GM19035 (cell line): Measurements from ENCODE around the gene UBE2I.
"Not testable (repeated sequence)": the region's sequence is repeated elsewhere in the genome, so short reads cannot be mapped to it uniquely, and the experiment has no call there.

Source experiments
- ATAC-seq: cut with Tn5 transposase; IDR thresholded peaks from one replicate; pipeline ENCODE4 v1.9.1; 2021; ENCODE audit not compliant: unreplicated experiment

The UBE2I gene

GRCh38 chr16:1292208-1292607 lies 17.2 kb upstream of the UBE2I start:
- not testable (repeated sequence) for ATAC-seq

DNA sequence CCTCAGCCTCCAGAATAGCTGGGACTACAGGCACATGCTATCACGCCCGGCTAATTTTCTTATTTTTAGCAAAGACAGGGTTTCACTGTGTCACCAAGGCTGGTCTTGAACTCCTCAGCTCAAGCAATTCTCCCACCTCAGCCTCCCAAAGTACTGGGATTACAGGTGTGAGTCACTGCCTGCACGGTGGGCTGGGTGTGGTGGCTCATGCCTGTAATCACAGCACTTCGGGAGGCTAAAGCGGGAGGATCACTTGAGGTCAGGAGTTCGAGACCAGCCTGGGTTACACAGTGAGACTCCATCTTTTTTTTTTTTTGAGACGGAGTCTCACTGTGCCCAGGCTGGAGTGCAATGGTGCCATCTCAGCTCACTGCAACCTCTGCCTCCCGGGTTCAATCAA lies 16.6 kb upstream of the UBE2I start:
- not testable (repeated sequence) for ATAC-seq

- no peak for ATAC-seq
These were observed 15.3 kb upstream of the UBE2I start for GRCh38 chr16:1293921-1294656.

GRCh38 chr16:1295465-1295864 lies 14.0 kb upstream of the UBE2I start:
- ATAC-seq: no peak

GRCh38 chr16:1296688-1297017 lies 12.8 kb upstream of the UBE2I start:
- not testable (repeated sequence) for ATAC-seq

DNA sequence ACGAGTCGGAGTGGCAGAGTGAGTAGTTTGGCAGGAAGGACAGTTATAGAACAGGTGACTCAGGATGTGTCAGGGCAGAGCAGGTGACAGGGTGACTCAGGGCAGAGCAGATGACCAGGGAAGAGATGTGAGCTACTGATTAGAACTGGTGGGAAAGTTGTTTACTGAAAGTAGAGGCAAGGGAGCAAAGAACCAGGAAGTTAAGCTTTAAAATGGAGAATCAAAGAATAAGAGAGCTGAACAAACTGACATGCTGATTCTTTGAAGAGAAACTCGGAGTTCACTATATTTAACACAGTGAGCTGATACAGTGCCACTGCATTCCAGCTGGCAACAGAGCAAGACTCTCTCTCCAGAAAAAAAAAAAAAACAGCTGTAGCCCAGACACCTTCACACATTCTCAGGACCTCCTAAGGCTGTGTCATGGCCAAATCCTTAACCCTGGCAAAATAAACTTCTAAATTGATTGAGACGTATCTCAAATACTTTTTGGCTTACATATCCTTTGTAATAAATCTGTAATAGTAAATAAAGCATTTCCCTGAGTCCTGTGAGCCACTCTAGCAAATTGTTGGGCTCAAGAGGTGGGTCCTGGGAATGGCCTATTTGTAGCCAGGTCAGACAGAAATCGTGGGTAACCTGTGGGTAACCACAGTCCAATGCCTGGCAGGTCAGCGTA lies 12.3 kb upstream of the UBE2I start:
- ATAC-seq: no peak

GRCh38 chr16:1298406-1298805 lies 11.0 kb upstream of the UBE2I start:
- no peak for ATAC-seq

DNA sequence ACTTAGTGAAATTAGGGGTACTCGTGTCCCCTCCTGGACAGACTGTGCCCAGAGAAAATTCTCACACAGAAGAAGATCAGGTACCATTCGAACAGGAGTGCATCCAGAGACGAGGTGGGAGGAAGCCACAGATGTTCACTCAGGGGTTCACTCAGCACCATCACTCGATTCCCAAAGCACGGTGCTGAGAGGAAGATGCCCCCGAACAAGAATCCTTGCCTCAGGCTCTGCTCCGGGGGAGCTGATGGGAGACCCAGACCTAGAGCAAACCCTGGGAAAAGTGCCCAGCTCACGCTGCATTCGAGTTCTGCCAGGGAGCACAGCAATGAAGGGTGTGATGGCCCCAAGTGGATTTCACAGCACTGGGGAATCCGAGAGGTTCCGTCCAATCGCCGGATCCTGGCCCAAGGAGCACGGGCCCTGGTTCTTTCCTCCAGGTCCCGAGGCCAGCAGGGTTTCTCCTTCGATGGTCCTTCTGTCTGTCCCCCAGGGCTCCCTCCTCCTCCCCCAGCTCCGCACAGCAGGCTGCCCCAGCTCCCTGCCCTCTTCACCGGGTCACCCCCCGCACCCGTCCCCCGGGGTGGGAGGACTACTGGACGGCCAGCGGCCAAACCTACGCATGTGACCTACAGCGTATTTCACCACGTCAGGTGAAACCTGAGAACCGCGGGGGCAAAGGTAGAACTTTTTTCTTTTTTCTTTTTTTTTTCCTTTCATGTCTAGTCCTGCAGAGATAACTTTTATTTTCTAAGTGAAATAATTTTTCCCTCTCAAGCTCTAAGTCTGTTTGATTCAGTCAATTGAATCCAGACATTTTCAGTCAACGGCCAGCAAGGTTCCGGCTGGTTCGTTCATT lies 10.2 kb upstream of the UBE2I start:
- no peak for ATAC-seq

DNA sequence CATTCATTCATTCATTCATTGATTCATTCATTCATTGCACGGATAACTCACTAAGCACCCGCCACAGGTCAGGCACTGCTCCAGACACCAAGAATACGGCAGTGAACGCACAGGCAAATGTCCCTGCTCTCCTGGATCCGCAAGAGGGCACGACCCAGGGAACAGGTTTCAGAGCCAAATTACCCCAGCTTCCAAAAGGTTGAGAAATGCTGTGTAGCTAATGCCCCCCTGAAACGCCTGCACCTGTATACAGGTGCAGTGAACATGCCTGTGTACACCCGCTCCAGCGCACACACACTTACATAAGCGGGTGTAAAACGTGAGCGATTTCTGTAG lies 9.6 kb upstream of the UBE2I start:
- ATAC-seq: no peak

DNA sequence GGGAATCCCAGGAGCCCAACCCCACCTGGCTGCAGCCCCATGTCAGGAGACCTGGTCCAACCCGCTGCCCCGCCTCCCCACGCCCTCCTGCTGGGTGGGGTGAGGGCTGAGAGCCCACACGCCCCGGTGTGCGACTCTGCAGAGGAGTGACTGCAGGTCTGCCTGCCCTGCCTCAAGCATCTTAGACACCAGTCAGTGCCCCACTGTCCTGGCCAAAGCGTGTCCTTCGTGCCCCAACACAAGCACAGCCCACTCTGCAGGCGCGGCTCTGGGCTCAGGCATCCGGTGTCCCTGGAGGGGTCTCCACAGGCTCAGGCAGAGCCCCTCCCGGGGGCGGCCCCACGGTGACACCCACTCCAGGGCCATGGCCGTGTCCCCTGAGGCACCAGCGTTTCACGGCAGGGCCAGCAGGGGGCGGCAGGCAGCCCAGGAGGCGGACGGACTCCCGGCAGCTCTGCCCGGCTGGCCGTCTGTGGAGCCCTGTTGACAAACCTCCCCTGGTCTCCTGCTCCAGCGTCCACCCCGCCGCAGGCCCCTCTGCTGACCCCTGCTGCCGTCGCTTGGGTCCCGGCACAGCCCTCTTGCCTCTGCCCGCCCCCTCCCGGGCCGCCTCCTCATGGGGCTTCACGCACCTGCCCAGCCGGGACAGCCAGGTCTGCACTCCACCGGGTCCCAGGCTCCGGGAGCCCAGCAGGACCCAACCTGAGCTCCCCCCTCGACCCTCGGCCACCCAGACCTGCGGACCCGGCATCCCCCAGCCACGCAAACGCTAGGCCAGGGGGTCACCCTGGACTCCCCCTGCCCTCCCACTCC lies 8.6 kb upstream of the UBE2I start:
- no peak for ATAC-seq

GRCh38 chr16:1301562-1301961 lies 7.9 kb upstream of the UBE2I start:
- ATAC-seq: no peak

DNA sequence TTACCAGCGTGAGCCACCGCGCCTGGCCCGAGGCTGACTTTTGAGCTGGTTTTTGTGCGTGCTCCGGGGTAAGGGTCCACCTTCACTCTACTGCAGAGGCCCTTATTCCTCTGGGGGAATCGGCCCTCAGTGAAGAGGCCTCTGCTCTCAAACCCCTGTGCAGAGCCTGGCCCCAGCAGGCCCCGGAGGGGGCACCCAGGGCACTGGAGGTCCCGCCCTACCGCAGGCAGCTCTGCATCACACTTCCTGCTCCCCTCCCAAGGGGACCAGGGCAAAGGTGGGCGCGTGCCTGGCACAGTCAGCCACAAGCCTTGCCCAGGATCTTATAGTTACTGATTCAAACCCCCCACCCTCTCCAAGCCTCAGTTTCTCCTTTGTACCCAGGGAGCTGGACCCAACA lies 3.6 kb upstream of the UBE2I start:
- no peak for ATAC-seq

DNA sequence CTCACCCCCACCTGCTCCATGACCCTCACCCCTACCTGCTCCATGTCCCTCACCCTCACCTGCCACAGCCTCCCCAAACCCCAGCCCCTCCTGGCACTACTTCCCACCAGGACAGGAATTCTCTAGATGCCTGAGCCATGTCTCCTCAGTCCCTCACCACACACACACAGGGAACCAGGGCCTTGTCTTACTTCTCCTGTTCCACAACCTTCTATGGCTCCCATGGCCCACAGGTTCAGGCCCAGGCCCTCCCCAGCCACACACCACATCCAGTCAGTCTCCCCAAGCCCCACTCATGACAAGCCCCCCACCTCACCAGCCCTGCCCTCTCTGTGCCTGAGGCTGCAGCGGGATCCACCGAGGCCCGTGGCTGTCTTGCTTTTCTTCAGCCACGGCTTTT lies 3.1 kb upstream of the UBE2I start:
- ATAC-seq: no peak

DNA sequence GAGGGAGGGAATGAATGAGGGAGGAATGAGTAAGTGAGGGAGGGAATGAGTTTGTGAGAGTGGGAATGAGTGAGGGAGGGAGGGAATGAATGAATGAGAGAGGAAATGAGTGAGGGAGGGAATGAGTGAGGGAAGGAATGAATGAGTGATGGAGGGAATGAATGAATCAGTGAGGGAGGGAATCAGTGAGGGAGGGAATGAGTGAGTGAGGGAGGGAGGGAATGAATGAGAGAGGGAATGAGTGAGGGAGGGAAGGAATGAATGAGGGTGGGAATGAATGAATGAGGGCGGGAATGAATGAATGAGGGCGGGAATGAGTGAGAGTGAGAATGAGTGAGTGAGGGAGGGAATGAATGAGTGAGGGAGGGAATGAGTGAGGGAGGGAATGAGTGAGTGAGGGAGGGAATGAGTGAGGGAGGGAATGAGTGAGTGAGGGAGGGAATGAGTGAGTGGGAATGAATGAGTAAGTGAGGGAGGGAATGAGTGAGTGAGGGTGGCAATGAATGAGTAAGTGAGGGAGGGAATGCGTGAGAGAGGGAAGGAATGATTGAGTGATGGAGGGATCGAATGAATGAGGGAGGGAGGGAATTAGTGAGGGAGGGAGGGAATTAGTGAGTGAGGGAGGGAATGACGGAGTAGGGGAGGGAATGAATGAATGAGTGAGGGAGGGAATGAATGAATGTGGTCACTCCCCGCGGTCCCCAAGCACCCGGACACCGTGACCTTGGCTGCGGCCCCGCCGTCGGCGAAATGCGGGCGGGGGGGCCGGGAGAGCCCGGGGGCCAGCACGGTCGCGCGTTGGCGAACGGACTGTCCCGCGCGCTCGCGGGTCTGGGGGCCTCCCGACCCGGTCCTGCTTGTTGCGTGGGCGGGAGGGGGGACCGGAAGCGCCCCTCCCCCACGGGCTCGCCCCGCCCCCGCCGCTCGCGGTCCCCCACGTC lies 1.1 kb upstream of the UBE2I start:
- no peak for ATAC-seq

DNA sequence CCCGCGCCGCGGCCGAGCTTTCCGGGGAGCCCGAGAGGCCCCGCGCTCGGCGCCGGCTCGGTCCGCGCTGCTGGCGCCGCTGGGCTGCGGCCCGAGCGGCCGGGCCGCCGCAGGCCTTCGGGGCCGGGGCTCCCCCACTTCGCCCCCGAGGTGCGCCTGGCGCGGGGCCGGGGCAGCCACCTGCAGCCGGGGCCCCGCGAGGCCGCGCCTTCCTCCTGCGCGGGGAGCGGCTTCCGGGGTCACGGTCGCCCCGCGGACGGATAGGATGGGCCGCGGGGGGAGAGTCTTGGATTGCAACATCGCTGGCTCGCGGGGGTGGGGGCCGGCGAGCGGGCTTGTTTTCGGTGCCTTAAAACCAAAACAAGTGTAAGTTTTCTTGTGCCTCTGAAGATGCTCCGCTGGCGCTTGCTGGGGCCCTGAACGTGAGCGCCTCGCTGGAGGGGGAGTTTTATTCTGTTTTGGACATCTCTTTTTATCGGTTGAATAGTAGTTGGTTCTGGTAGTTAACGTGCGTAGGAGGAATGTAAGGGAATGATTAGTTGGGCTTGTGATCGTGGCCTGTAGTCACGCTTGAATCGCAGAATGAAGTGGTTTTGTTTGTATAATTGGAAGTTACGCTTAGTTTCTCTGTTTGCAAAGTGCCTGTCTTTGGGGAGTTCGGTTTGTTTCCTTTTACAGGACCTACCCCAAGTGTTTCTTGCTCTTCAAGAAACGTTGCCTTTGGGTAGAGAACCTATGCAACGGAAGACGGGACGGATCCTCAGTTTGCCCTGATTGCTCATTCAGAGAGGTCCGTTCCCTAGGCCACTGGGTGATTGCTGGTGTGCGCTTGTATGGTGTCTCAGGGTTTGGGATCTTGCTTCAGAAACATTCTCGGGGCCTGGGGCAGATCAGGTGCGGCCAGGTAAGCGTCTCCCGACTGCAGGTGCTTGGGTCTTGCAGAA lies 724 bp downstream of the UBE2I start:
- peak; percentile 18 for ATAC-seq

DNA sequence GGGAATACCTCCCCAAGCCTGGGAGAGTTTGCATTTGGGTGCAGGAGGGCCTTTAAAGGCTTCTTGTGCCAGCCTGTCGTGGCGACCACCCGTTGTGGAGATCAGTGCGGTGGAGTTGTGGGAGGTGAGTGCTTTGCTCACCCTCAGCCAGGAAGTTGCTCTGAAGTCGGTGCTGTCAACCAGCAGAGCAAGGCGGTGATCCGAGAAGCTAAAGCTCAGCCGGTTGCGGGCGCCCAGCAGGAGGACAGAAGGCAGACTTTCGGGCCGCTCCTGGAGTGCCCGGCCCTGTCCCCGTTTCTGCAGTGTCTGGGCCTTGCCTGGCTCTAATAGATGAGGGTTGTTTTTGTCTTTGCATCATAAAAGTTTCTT lies 1.4 kb downstream of the UBE2I start:
- no peak for ATAC-seq

- ATAC-seq: no peak
These were observed 1.8 kb downstream of the UBE2I start for GRCh38 chr16:1311212-1311737.

DNA sequence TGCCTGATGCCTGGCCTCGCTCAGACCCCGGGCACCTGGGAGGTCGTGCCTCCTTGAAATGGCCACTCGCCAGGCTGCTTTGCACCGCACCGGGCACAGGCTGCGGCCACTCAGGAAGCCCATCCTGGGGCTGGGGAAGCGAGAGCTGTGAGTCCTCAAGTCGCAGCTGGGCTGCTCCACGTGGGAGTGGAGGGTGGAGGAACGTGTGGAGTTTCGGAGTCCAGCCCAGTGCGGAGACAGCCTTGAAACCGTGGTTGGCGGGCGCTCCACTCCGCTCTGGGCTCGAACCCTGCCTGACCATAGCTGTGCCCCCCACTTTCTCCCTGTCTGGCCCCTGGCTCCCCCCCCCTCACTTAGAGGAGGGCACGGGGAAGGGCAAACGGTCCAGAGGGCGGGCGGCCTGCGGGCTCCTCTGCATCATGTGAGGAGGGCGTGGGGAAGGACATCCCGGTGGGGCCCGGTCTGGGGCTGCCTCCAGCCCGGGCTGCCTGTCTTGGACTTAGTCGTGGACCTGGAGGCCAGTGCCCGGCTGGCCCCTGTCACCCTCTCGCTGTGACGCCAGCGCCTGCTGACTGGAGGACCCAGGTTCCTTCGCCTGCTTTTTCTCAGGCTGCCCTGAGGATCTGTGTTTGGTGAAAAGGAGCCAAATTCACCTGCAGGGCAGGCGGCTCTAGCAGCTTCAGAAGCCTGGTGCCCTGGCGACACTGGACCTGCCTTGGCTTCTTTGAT lies 2.5 kb downstream of the UBE2I start:
- no peak for ATAC-seq
